Pons (tissue), 1 donor: Measurements from ENCODE around the gene SGSH.
"Not testable (repeated sequence)": the region's sequence is repeated elsewhere in the genome, so short reads cannot be mapped to it uniquely, and the experiment has no call there.

Source experiments
- DNase-seq: peaks from one replicate; pipeline ENCODE4 v3.0.0-alpha.2; 2016; ENCODE audit warnings: low spot score

The SGSH gene

GRCh38 chr17:80210348-80211108 lies 9.6 kb downstream of the SGSH start:
- no peak for DNase-seq

- DNase-seq: no peak
Observed at GRCh38 chr17:80209765-80210164, 10.4 kb downstream of the SGSH start.

DNA sequence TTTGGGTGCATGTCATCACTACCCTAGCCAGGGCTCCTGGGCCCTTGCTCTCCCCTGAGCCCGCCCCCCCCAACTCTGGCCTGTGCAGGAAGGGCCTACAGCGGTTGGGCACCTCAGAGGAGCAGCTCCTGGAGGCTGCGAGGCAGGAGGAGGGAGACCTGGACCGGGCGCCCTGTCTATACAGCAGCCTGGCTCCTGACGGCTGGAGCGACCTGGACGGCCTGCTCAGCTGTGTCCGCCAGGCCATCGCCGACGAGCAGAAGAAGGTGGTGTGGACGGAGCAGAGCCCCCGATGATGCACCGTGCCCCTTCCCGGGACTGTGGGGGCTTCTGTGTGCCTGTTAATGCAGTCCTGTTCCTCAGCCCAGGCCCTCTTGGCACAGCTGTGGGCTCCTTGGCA lies 12.1 kb downstream of the SGSH start:
- no peak for DNase-seq

DNA sequence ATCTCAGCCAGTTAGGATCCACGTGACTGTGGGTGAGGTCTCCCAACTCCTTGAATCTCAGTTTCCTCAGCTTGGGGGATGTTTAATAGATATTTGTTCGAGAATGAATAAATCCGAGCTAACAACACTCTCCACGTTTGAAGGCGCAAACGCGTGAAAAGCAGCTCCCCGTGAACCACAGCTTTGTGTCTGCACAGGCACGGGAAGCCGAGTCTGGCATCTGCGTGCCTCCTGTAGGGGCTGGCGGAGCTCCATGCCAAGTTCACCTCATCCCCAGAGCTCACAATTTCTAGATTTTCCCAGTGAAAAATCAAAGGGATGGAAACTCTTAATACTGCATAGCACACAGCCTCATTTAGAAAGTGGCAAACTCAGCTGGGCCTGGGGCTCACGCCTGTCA lies 14.3 kb downstream of the SGSH start:
- DNase-seq: no peak

DNA sequence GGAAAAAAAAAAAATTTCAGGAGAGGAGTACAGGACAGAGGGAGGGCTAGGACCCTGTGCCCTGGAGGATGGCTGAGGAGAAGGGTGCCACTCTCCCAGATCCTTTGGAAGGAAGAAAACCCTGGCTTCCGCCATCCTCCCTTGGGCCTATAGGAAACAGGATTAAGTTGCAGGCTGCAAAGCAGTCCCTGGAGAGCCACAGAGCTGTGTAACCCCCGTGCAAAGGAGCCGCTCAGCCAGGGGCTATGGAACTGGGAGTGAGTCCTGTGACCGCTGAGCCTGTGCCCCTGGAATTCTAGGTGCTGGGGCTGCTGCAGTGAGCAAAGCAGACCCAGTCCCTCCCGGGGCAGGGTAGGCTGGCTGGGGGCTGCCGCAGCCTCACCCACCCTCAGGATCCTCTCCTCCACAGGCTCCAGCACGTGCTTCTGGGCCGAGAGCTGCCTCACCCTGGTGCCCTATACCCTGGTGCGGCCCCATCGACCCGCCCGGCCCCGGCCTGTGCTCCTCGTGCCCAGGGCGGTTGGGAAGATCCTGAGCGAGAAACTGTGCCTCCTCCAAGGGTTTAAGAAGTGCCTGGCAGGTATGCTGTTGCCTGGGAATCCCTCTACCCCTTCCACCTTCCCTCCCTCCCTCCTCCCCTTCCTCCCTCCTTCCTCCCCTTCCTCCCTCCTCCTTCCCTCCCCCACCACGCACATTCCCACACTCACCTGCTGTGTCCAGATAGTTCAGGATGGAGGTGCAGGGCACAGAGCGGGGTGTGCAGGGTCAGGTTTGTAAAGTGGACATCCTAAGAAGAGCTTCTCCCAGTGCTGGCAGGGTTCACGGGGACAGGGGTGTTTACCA lies 15.3 kb downstream of the SGSH start:
- no peak for DNase-seq

GRCh38 chr17:80203471-80203963 lies 16.6 kb downstream of the SGSH start:
- no peak for DNase-seq

- DNase-seq: no peak
Observed at GRCh38 chr17:80202197-80202596, 17.9 kb downstream of the SGSH start.

DNA sequence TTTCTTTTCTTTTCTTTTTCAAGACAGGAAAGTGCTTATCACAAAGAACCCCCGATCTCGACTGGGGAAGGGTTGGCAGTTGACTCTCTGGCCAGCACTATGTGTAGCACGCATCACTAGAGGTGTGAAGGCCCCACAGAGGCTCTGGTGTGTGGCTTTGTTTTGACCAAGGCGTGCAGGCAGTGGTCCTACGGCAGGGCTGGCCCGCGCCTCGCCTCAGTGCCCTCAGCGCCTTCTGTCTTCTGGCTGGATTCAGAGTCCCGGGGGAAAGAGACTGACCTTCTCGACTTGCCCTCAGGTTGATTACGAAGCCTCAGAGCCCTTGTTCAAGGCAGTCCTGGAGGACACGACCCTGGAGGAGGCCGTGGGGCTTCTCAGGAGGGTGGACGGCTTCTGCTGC lies 18.7 kb downstream of the SGSH start:
- no peak for DNase-seq

GRCh38 chr17:80199295-80199694 lies 20.8 kb downstream of the SGSH start:
- not testable (repeated sequence) for DNase-seq

- no peak for DNase-seq
Observed at GRCh38 chr17:80198144-80198661, 21.9 kb downstream of the SGSH start.

DNA sequence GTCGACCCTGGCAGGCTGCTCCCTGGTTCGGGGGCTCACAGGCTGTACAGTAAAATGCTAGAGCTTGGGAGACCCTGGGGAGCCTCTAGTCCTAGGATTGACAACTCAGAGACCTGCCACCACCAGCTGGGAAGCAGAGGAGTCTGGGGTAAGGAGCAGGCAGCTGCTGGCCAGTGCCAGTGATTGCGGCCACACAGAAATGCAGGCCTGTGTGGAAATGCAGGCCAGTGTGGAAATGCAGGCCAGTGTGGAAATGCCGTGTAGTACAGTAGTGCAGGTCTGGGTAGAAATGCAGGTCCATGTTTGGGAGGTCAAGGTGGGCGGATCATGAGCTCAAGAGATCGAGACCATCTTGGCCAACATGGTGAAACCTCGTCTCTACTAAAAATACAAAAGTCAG lies 23.5 kb downstream of the SGSH start:
- DNase-seq: no peak

DNA sequence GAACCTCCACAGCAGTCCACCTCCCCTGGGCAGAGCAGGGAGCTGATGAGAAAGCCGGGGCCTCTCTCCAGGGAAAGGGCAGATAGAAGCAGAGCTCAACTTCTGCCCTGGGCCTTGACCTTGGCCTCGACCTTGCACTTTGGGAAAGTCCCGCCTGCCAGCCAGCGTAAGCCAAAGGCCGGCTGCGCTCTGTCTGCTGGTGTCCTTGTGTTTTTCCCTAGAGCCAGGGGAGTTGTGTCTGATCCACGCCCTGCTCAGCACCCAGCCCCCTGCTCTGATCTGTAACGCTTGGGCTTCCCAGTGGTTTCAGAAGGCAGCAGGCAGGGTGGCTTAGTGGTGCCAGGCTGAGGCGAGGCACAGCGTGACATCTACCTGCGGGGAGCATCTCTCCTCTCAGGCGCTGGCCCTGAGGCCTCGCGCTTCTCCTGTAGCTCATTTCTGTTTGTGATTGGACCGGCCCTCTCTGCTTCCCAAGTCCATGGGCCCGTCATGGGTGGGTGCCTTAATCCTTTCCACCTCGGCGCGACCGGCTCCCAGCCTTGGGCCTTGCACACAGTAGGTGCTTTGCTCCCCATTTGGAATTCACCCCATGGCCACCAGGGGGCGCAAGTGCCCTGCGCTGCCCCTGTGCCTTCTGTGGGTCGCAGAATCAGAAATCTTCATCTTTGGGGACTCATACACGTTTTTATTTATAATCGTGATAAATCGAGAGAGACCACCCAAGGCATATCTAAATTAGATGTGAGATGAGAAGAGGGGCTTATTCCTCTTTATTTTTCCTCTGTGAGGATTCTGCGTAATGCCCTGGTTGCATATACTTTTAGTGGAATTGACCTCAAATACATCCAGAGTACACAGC lies 24.2 kb downstream of the SGSH start:
- no peak for DNase-seq

DNA sequence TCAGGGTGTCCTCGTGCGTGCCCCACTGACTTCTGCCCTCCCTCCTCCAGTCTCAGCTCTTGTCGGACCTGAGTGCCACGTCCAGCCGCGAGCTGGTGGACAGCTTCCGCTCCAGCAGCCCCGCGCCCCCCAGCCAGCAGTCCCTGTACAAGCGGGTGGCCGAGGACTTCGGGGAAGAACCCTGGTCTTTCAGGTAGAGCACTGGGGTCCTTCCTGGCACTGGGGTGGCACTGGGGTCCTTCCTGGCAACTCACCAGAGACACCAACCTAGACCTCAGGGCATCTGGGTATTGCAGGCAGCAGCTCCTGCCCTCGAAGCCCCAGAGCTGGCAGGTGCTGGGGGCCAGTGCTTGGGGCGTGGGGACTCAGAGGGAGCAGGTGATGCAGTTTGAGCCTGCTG lies 25.0 kb downstream of the SGSH start:
- no peak for DNase-seq

- DNase-seq: peak; percentile 91
Observed at GRCh38 chr17:80191865-80192661, 28.1 kb downstream of the SGSH start.

DNA sequence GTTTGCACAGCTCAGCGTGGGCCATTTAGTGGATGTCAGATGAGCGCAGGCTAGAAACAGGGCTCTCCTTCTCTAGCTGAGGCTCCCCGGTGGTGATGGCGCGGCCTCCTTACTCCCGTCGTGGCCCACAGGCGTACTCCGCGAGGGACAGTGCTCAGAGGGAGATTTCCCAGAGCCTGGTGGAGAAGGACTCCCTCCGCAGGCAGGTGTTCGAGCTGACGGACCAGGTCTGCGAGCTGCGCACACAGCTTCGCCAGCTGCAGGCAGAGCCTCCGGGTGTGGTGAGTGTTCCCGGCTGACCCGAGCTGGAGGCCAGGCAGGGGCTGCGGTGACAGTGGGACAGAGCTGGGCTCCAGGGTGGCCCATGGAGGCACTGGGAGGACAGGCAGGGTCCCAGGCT lies 28.9 kb downstream of the SGSH start:
- DNase-seq: no peak

GRCh38 chr17:80190716-80191115 lies 29.4 kb downstream of the SGSH start:
- no peak for DNase-seq

GRCh38 chr17:80189611-80190010 lies 30.5 kb downstream of the SGSH start:
- no peak for DNase-seq

- no peak for DNase-seq
Observed at GRCh38 chr17:80187515-80187941, 32.6 kb downstream of the SGSH start.

GRCh38 chr17:80187090-80187489 lies 33.0 kb downstream of the SGSH start:
- no peak for DNase-seq

DNA sequence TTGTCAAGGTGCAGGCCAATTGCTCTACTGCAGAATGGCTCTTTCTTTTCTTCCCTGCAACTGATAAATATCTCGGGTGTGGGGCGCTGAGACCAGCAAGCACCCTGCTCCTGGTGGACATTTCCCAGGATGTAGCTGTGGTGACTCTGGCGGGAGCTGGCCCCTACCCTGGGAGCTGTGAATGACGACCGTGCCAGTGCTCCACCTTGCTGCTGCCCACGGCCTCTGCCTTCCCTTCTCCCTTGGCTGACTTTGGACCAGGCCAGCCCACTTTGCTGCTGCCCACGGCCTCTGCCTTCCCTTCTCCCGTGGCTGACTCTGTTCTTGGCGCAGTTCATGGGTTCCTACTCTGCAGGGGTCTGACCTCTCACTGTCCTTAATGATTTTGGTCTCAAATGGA lies 34.2 kb downstream of the SGSH start:
- DNase-seq: no peak

DNA sequence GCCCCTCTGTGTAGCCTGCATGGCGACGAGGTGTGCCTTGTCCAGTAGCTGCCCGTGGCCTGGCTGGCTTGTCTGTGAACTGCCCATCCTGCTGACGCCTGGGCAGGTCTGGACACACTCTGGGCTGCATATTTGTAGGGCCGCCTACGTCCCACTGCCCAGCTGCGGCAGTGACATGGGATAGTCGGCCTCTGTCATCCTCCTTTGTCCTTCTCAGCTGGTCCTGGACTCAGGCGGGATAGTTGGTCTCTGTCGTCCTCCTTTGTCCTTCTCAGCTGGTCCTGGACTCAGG lies 35.8 kb downstream of the SGSH start:
- no peak for DNase-seq
